Nephron (organoid): ENCODE data around the gene CDH23.
A peak's percentile ranks its signal among the peaks of the same experiment; 100 is the strongest.

Source experiments
- H3K27ac Mint-ChIP-seq, 3 experiments: 2 replicates each; pipeline ENCODE4 v1.8.0; 2020; ENCODE audit warnings: mixed read lengths in 3 of 3, mild to moderate bottlenecking in 2 of 3, moderate library complexity in 1 of 3
- H3K27me3 Mint-ChIP-seq: 2 replicates; pipeline ENCODE4 v1.8.0; 2021; ENCODE audit warnings: low read depth, mild to moderate bottlenecking, moderate library complexity, mixed read lengths
- H3K36me3 Mint-ChIP-seq: 2 replicates; pipeline ENCODE4 v1.8.0; 2020; ENCODE audit warnings: low read depth, mixed read lengths
- H3K4me1 Mint-ChIP-seq: 2 replicates; pipeline ENCODE4 v1.8.0; 2020; ENCODE audit warnings: mixed read lengths
- H3K4me3 Mint-ChIP-seq, 3 experiments: 2 replicates each; pipeline ENCODE4 v1.8.0; 2020; ENCODE audit warnings: mild to moderate bottlenecking in 3 of 3, mixed read lengths in 3 of 3, moderate library complexity in 2 of 3
- H3K9me3 Mint-ChIP-seq: 2 replicates; pipeline ENCODE4 v1.8.0; 2020; ENCODE audit warnings: mixed read lengths
- CTCF ChIP-seq, 3 experiments: fragments of 200-600 bp; sonication (generic); IDR thresholded peaks; one replicate each; pipeline ENCODE4 v1.5.0; 2021; ENCODE audit warnings: antibody characterized with exemption in 3 of 3; ENCODE audit not compliant: unreplicated experiment in 3 of 3

The CDH23 gene

DNA sequence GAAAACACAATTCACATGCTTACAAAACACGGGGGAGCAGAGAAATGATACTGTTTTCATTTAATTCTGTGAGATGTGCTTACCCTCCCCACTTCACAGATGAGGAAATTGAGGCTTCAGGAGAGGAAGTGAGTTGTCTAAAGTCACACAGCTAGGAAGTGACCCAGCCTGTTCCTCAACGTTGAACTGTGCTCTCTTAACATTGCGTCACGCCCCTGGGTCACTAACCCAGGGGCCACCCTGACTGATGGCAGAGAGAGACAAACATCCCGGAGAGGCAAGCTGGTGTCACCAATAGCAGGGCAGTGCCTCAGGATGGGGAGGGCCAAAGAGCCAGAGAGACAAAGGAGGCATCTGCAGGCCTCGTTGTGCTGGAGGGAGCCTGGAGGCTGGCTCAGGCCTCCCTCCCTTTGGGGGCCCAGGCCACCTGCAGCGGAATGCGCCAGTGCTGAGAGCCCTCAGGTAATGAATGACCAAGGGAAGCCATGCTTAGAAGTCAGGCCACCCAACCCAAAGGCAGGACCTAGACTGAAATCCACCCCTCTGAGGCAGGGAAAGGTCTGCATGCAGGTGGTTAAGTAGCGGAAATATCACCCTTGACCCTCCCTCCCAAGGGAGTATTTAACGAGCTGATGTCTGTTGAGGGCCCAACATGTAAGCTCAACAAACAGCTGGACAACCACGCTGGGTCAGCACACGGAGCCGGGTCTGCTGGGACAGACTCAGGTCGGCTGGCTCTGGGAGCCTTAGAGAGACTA lies 241.5 kb downstream of the CDH23 start:
- no peak for TF ChIP-seq CTCF (IDR thresholded peaks at IDR 0.05; ENCODE audit: unreplicated experiment in 3 of 3)
- Mint-ChIP-seq H3K27me3 (peaks cover 23% of the 10 kb centered on the region), H3K4me3 (peak overlapping the region in 1 of 3 experiments; percentile 17), H3K36me3 (no peaks in the 10 kb centered on the region), H3K4me1 (peaks cover 40% of the 10 kb centered on the region), H3K27ac (peak overlapping the region in 2 of 3 experiments; percentile 65 to 76), H3K9me3 (no peaks in the 10 kb centered on the region)

DNA sequence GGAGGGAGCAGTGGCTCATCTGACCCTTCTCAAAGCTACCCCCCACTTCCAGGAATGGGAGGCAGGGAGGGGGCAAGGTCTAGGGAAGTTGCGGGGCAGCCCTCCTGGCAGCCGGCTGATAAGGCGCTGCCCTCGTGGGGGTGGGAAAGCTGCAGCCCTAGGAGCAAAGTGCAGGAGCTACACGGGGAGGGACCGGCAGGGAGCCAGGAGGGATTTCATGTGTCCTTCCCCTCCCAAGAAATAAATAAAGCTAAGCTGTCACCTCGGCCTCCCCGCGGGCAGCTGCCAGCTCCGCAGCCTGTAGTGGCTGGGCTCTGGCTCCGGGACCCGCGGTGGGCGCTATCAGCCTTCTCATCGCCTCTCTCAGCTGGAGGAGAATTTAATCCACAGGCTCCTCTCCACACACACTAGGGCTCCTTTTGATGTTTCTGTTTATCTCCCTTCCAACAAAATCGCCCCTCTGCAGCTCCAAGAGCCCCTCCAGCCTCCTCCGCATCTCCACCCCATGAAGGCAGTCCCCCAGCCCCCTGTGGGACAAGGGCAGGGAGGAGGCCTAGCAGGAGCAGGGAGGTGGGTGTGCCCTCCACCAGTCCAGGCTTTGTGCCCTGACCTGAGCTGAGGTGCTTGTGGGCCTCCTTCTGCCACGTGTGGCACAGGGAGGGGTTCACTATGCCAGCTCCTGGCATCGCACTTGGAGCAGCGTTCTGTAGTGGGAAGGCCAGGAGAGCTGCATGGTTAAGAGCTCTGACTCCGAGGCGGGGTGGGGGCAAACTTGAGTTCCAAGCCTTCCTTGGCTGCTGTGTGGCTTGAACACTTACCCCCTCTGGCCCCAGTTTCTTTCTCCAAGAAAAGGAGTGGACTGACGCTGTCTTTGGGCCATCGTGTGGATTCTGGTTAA lies 242.4 kb downstream of the CDH23 start:
- Mint-ChIP-seq H3K4me3 (peak overlapping the region in 1 of 3 experiments; percentile 17), H3K27ac (peak overlapping the region; percentile 38 to 76 (median 65)), H3K9me3 (no peaks in the 10 kb centered on the region), H3K36me3 (no peaks in the 10 kb centered on the region), H3K27me3 (peaks cover 25% of the 10 kb centered on the region), H3K4me1 (peaks cover 43% of the 10 kb centered on the region)
- no peak for TF ChIP-seq CTCF (IDR thresholded peaks at IDR 0.05; ENCODE audit: unreplicated experiment in 3 of 3)

GRCh38 chr10:71640607-71641006 lies 243.9 kb downstream of the CDH23 start:
- Mint-ChIP-seq H3K27ac (no peak overlapping the region), H3K27me3 (peaks cover 25% of the 10 kb centered on the region), H3K4me1 (peaks cover 36% of the 10 kb centered on the region), H3K4me3 (no peak overlapping the region), H3K36me3 (no peaks in the 10 kb centered on the region), H3K9me3 (no peaks in the 10 kb centered on the region)
- no peak for TF ChIP-seq CTCF (IDR thresholded peaks at IDR 0.05; ENCODE audit: unreplicated experiment in 3 of 3)

DNA sequence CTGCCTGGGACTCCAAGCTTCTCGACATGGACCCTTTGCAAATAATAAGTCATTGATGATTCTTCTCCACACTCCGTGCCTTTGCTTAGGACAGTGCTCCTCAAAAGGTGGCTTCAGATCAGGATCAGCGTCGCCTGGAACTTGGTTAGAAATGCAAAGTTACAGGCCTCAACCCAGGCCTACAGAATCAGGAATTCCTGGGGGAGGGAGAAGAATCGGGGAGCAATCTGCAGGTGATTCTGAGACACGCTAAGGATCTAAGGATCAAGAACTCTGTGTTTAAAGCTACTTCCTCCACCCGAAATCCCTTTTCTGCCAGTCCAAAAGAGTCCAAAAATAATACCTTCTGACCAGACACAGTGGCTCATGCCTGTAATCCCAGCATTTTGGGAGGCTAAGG lies 244.7 kb downstream of the CDH23 start:
- H3K9me3 Mint-ChIP-seq, result no peaks in the 10 kb centered on the region
- H3K27me3 Mint-ChIP-seq, result peaks cover 27% of the 10 kb centered on the region
- no peaks in the 10 kb centered on the region for H3K36me3 Mint-ChIP-seq
- no peak overlapping the region for H3K4me3 Mint-ChIP-seq
- H3K27ac Mint-ChIP-seq, result no peak overlapping the region
- H3K4me1 Mint-ChIP-seq, result peaks cover 42% of the 10 kb centered on the region
- no peak for TF ChIP-seq CTCF (IDR thresholded peaks at IDR 0.05; ENCODE audit: unreplicated experiment in 3 of 3)

- no peaks in the 10 kb centered on the region for H3K9me3 Mint-ChIP-seq
- TF ChIP-seq CTCF (IDR thresholded peaks at IDR 0.05; ENCODE audit: unreplicated experiment in 3 of 3), result no peak
- peaks cover 42% of the 10 kb centered on the region for H3K4me1 Mint-ChIP-seq
- peaks cover 25% of the 10 kb centered on the region for H3K27me3 Mint-ChIP-seq
- H3K27ac Mint-ChIP-seq, result no peak overlapping the region
- no peaks in the 10 kb centered on the region for H3K36me3 Mint-ChIP-seq
- H3K4me3 Mint-ChIP-seq, result no peak overlapping the region
These were observed 245.3 kb downstream of the CDH23 start for GRCh38 chr10:71641986-71642385.
